OCI-M2 (cell line): Measurements from ENCODE around the gene SEPTIN14.
"Not testable (repeated sequence)": the region's sequence is repeated elsewhere in the genome, so short reads cannot be mapped to it uniquely, and the experiment has no call there.

Source experiments
- DNase-seq: peaks from one replicate; lab custom pipeline; 2025; ENCODE audit not compliant: unreplicated experiment; lab: John Stamatoyannopoulos, UW

Gene SEPTIN14

GRCh38 chr7:55785444-55785843 is 77.1 kb downstream of the SEPTIN14 start:
- not testable (repeated sequence) for DNase-seq

GRCh38 chr7:55784151-55784550 is 78.4 kb downstream of the SEPTIN14 start:
- no peak for DNase-seq

GRCh38 chr7:55778631-55779030 is 83.9 kb downstream of the SEPTIN14 start:
- no peak for DNase-seq

- DNase-seq, result no peak
These were observed 86.4 kb downstream of the SEPTIN14 start for GRCh38 chr7:55776196-55776595.

- DNase-seq, result no peak
These were observed 87.5 kb downstream of the SEPTIN14 start for GRCh38 chr7:55775051-55775420.

GRCh38 chr7:55774327-55775050 is 88.1 kb downstream of the SEPTIN14 start:
- no peak for DNase-seq

GRCh38 chr7:55770778-55771177 is 91.8 kb downstream of the SEPTIN14 start:
- no peak for DNase-seq

GRCh38 chr7:55753274-55753862 is 109.2 kb downstream of the SEPTIN14 start:
- not testable (repeated sequence) for DNase-seq

- not testable (repeated sequence) for DNase-seq
These were observed 117.8 kb downstream of the SEPTIN14 start for GRCh38 chr7:55744706-55745105.
